HG02610 (cell line): ENCODE measurements around the gene C20orf144.
A peak's percentile ranks its signal among the peaks of the same experiment; 100 is the strongest.

ENCODE experiments used
- ATAC-seq: cut with Tn5 transposase; IDR thresholded peaks from one replicate; pipeline ENCODE4 v1.9.1; 2021; ENCODE audit warnings: mild to moderate bottlenecking, moderate library complexity; ENCODE audit not compliant: unreplicated experiment

Gene C20orf144

GRCh38 chr20:33649201-33649681 is 12.9 kb upstream of the C20orf144 start:
- ATAC-seq = no peak

- ATAC-seq = no peak
Measured at GRCh38 chr20:33650111-33650752, 11.9 kb upstream of the C20orf144 start.

GRCh38 chr20:33650753-33651561 is 11.2 kb upstream of the C20orf144 start:
- no peak for ATAC-seq

- ATAC-seq = no peak
Measured at GRCh38 chr20:33651562-33652048, 10.5 kb upstream of the C20orf144 start.

- no peak for ATAC-seq
Measured at GRCh38 chr20:33653218-33653899, 8.8 kb upstream of the C20orf144 start.

GRCh38 chr20:33653900-33654596 is 8.1 kb upstream of the C20orf144 start:
- ATAC-seq = no peak

GRCh38 chr20:33654680-33655161 is 7.4 kb upstream of the C20orf144 start:
- no peak for ATAC-seq

GRCh38 chr20:33655164-33655563 is 7.0 kb upstream of the C20orf144 start:
- no peak for ATAC-seq

- ATAC-seq = no peak
Measured at GRCh38 chr20:33656010-33656782, 5.9 kb upstream of the C20orf144 start.

- no peak for ATAC-seq
Measured at GRCh38 chr20:33656783-33657703, 5.1 kb upstream of the C20orf144 start.

- ATAC-seq = no peak
Measured at GRCh38 chr20:33657704-33658095, 4.4 kb upstream of the C20orf144 start.

- ATAC-seq = no peak
Measured at GRCh38 chr20:33658510-33658909, 3.6 kb upstream of the C20orf144 start.

GRCh38 chr20:33658929-33659328 is 3.2 kb upstream of the C20orf144 start:
- ATAC-seq = no peak

GRCh38 chr20:33659341-33660034 is 2.6 kb upstream of the C20orf144 start:
- ATAC-seq = no peak

- no peak for ATAC-seq
Measured at GRCh38 chr20:33660035-33660684, 2.0 kb upstream of the C20orf144 start.

- ATAC-seq = no peak
Measured at GRCh38 chr20:33660685-33661058, 1.5 kb upstream of the C20orf144 start.

- peak; percentile 47 for ATAC-seq
Measured at GRCh38 chr20:33663161-33664084, 1.3 kb downstream of the C20orf144 start.
